GM18505 (cell line): Measurements from ENCODE around the gene IL13.

ENCODE experiments used
- ATAC-seq: cut with Tn5 transposase; IDR thresholded peaks from one replicate; pipeline ENCODE4 v1.9.1; 2021; ENCODE audit not compliant: unreplicated experiment
- POLR2A ChIP-seq: IDR thresholded peaks from 4 replicates; pipeline ENCODE4 v1.6.1; 2011; ENCODE audit warnings: borderline replicate concordance; ENCODE audit not compliant: insufficient read depth, insufficient read length; ENCODE audit errors: extremely low read depth

Gene IL13

DNA sequence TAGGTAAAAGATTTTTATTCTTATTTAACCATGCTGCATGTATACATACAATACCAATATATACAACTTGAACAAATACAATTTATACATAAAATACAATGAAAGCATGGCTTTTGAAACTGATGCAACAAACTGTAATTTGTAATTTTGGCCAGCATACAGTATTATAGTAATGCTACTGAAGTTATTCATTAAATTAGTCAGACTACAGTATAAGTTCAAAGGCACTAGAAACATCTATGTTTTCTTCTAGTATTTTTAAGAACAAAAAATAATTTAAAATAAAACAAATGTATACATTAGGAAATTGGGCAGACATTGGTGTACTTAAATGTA lies 34.6 kb downstream of the IL13 start:
- ATAC-seq, result no peak
- no peak for TF ChIP-seq POLR2A

GRCh38 chr5:132695956-132696355 lies 38.0 kb downstream of the IL13 start:
- no peak for TF ChIP-seq POLR2A
- no peak for ATAC-seq

- no peak for ATAC-seq
- no peak for TF ChIP-seq POLR2A
Measured at GRCh38 chr5:132704875-132705274, 46.9 kb downstream of the IL13 start.

DNA sequence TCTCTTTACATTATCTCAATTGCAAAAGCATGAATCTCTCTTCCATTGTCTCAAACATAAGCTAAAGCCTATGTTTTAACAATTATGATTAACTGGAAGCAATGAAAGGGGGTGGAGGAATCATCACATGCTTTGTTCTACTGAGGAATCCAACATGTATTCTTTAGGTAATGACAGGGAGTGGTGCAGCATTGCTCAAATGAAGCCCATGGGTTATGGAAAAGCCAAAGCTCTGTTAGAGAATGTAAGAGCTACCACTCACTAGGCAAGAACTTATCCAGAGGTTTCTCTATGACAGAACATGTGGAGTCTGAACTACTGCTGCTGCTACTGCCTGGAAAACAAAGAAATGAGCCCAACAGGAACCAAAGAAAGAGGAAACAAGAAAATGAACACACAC lies 50.7 kb downstream of the IL13 start:
- no peak for TF ChIP-seq POLR2A
- no peak for ATAC-seq
